ENCODE measurements around the gene GLI1. TPM values are rescaled to one million over a fixed set of nuclear protein-coding genes. Genes with fewer than 3 reads are reported as not detected.

GLI1 gene
- total RNA-seq, 1 donor from 2014 or later: 5.2 TPM

- peak overlapping the region; percentile 17 to 77 (median 70) for H3K9ac ChIP-seq (ENCODE audit: low read depth in 1 of 3, low read length in 3 of 3)
- H3K4me1 ChIP-seq (ENCODE audit: control insufficient read depth in 3 of 3, insufficient read depth in 3 of 3, low read length in 3 of 3): peaks cover 25 to 50% (median 41%) of the 10 kb centered on the region in 3 donors
- no peaks in the 10 kb centered on the region for H3K9me3 ChIP-seq (ENCODE audit: control insufficient read depth in 3 of 3, low read length in 3 of 3)
- peak overlapping the region; percentile 90 for H3K27ac ChIP-seq (ENCODE audit: low read depth, low read length)
- H3K27me3 ChIP-seq (ENCODE audit: control insufficient read depth in 3 of 3, insufficient read depth in 3 of 3, low read length in 3 of 3): no peaks in the 10 kb centered on the region
- no peaks in the 10 kb centered on the region for H3K36me3 ChIP-seq (ENCODE audit: control insufficient read depth in 3 of 3, insufficient read depth in 3 of 3, low read length in 3 of 3)
- H3K4me3 ChIP-seq (ENCODE audit: low read length in 3 of 3): peak overlapping the region; percentile 54 to 69 (median 55)
Measured at GRCh38 chr12:57452181-57452936, 7.2 kb upstream of the GLI1 start.

GRCh38 chr12:57452937-57453509, 6.6 kb upstream of the GLI1 start:
- no peaks in the 10 kb centered on the region for H3K27me3 ChIP-seq (ENCODE audit: control insufficient read depth in 3 of 3, insufficient read depth in 3 of 3, low read length in 3 of 3)
- no peaks in the 10 kb centered on the region for H3K9me3 ChIP-seq (ENCODE audit: control insufficient read depth in 3 of 3, low read length in 3 of 3)
- H3K9ac ChIP-seq (ENCODE audit: low read depth in 1 of 3, low read length in 3 of 3): peak overlapping the region in 2 of 3 donors; percentile 70 to 77
- H3K36me3 ChIP-seq (ENCODE audit: control insufficient read depth in 3 of 3, insufficient read depth in 3 of 3, low read length in 3 of 3): no peaks in the 10 kb centered on the region
- peak overlapping the region in 2 of 3 donors; percentile 49 to 69 for H3K4me3 ChIP-seq (ENCODE audit: low read length in 3 of 3)
- peak overlapping the region; percentile 90 for H3K27ac ChIP-seq (ENCODE audit: low read depth, low read length)
- peaks cover 25 to 50% (median 41%) of the 10 kb centered on the region in 3 donors for H3K4me1 ChIP-seq (ENCODE audit: control insufficient read depth in 3 of 3, insufficient read depth in 3 of 3, low read length in 3 of 3)

- Histone ChIP-seq H3K27ac (ENCODE audit: low read depth, low read length) (peak overlapping the region; percentile 81), H3K36me3 (ENCODE audit: control insufficient read depth in 3 of 3, insufficient read depth in 3 of 3, low read length in 3 of 3) (no peaks in the 10 kb centered on the region), H3K27me3 (ENCODE audit: control insufficient read depth in 3 of 3, insufficient read depth in 3 of 3, low read length in 3 of 3) (no peaks in the 10 kb centered on the region), H3K4me3 (ENCODE audit: low read length in 3 of 3) (no peak overlapping the region), H3K9me3 (ENCODE audit: control insufficient read depth in 3 of 3, low read length in 3 of 3) (no peaks in the 10 kb centered on the region), H3K4me1 (ENCODE audit: control insufficient read depth in 3 of 3, insufficient read depth in 3 of 3, low read length in 3 of 3) (peaks cover 34 to 59% (median 48%) of the 10 kb centered on the region in 3 donors), H3K9ac (ENCODE audit: low read depth in 1 of 3, low read length in 3 of 3) (no peak overlapping the region)
Measured at GRCh38 chr12:57454213-57454565, 5.4 kb upstream of the GLI1 start.

DNA sequence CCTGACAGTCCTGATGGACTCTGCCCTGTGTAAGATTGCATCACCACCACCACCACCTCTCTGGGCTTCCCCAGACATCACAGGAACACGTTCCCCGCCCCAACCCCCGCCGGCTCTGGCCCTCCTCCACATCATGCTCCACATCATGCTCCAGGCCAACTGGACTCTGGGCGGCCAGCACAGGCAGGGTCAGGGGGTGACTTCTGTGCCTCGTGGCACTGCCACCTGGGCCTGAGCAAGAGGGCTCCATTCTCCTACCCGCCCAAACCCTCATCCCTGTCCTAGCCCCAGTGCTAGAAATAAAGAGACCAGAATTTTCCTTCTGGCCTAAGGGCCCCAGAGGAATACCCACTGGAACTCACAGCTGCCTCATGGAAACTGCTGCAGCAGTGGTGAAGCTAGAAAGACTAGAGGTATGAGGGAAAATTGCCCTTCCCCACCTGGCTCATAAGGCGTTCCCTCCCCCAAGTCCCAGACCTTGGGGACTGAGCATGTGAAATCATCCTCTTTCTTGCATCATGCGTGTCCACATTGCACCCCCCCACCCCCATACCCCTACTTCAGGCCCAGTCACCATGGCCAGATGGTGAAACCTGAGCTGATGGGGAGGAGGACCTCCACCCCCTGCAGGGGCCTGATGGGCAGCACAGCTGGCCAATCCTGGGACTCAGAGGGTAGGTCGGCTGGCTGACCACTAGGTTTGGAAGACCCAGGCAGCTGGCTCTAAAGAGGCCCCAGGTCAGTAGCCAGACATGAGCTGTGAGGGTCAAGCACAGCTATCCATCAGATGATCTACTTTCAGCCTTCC, 4.8 kb upstream of the GLI1 start, which contains the start of gene INHBE:
Gene INHBE (plus strand): TSS at position 742 of the 808 bp plus-strand sequence. CDS start 230 bp downstream, outside the sequence.
- H3K36me3 ChIP-seq (ENCODE audit: control insufficient read depth in 3 of 3, insufficient read depth in 3 of 3, low read length in 3 of 3): no peaks in the 10 kb centered on the region
- H3K27ac ChIP-seq (ENCODE audit: low read depth, low read length): peak within 1 kb of the TSS; percentile 81
- no peaks in the 10 kb centered on the region for H3K27me3 ChIP-seq (ENCODE audit: control insufficient read depth in 3 of 3, insufficient read depth in 3 of 3, low read length in 3 of 3)
- H3K4me1 ChIP-seq (ENCODE audit: control insufficient read depth in 3 of 3, insufficient read depth in 3 of 3, low read length in 3 of 3): peaks cover 36 to 62% (median 50%) of the 10 kb centered on the region in 3 donors
- no peaks in the 10 kb centered on the region for H3K9me3 ChIP-seq (ENCODE audit: control insufficient read depth in 3 of 3, low read length in 3 of 3)
- H3K9ac ChIP-seq (ENCODE audit: low read depth in 1 of 3, low read length in 3 of 3): peak within 1 kb of the TSS; percentile 21 to 86 (median 46)
- H3K4me3 ChIP-seq (ENCODE audit: low read length in 3 of 3): peak within 1 kb of the TSS; percentile 23 to 77 (median 53)

DNA sequence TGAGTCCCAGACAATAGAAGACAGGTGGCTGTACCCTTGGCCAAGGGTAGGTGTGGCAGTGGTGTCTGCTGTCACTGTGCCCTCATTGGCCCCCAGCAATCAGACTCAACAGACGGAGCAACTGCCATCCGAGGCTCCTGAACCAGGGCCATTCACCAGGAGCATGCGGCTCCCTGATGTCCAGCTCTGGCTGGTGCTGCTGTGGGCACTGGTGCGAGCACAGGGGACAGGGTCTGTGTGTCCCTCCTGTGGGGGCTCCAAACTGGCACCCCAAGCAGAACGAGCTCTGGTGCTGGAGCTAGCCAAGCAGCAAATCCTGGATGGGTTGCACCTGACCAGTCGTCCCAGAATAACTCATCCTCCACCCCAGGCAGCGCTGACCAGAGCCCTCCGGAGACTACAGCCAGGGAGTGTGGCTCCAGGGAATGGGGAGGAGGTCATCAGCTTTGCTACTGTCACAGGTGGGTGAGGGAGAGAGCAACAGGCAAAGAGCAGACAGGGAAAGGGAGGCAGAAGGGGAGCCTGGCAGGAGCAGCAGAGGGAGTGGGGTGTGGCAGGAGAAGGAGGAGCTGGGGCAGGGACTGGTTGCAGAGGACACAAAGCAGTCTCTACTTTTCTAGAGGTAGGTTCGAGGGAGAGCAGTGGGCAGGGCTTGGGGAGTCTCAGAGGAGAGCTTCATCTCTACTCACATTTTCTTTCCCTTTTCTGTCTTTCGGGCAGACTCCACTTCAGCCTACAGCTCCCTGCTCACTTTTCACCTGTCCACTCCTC, 4.0 kb upstream of the GLI1 start:
- Histone ChIP-seq H3K27ac (ENCODE audit: low read depth, low read length) (peak overlapping the region; percentile 81), H3K36me3 (ENCODE audit: control insufficient read depth in 3 of 3, insufficient read depth in 3 of 3, low read length in 3 of 3) (no peaks in the 10 kb centered on the region), H3K27me3 (ENCODE audit: control insufficient read depth in 3 of 3, insufficient read depth in 3 of 3, low read length in 3 of 3) (peaks cover 0 to 5% (median under 1%) of the 10 kb centered on the region in 3 donors), H3K9me3 (ENCODE audit: control insufficient read depth in 3 of 3, low read length in 3 of 3) (no peaks in the 10 kb centered on the region), H3K4me1 (ENCODE audit: control insufficient read depth in 3 of 3, insufficient read depth in 3 of 3, low read length in 3 of 3) (peaks cover 40 to 67% (median 54%) of the 10 kb centered on the region in 3 donors), H3K4me3 (ENCODE audit: low read length in 3 of 3) (peak overlapping the region; percentile 23 to 77 (median 53)), H3K9ac (ENCODE audit: low read depth in 1 of 3, low read length in 3 of 3) (peak overlapping the region; percentile 21 to 86 (median 46))

DNA sequence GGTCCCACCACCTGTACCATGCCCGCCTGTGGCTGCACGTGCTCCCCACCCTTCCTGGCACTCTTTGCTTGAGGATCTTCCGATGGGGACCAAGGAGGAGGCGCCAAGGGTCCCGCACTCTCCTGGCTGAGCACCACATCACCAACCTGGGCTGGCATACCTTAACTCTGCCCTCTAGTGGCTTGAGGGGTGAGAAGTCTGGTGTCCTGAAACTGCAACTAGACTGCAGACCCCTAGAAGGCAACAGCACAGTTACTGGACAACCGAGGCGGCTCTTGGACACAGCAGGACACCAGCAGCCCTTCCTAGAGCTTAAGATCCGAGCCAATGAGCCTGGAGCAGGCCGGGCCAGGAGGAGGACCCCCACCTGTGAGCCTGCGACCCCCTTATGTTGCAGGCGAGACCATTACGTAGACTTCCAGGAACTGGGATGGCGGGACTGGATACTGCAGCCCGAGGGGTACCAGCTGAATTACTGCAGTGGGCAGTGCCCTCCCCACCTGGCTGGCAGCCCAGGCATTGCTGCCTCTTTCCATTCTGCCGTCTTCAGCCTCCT, 3.4 kb upstream of the GLI1 start:
- Histone ChIP-seq H3K4me1 (ENCODE audit: control insufficient read depth in 3 of 3, insufficient read depth in 3 of 3, low read length in 3 of 3) (peaks cover 46 to 71% (median 58%) of the 10 kb centered on the region in 3 donors), H3K27ac (ENCODE audit: low read depth, low read length) (peak overlapping the region; percentile 81), H3K27me3 (ENCODE audit: control insufficient read depth in 3 of 3, insufficient read depth in 3 of 3, low read length in 3 of 3) (peaks cover 5 to 11% (median 6%) of the 10 kb centered on the region in 3 donors), H3K36me3 (ENCODE audit: control insufficient read depth in 3 of 3, insufficient read depth in 3 of 3, low read length in 3 of 3) (no peaks in the 10 kb centered on the region), H3K4me3 (ENCODE audit: low read length in 3 of 3) (peak overlapping the region in 2 of 3 donors; percentile 53 to 77), H3K9ac (ENCODE audit: low read depth in 1 of 3, low read length in 3 of 3) (peak overlapping the region; percentile 21 to 86 (median 46)), H3K9me3 (ENCODE audit: control insufficient read depth in 3 of 3, low read length in 3 of 3) (no peaks in the 10 kb centered on the region)

DNA sequence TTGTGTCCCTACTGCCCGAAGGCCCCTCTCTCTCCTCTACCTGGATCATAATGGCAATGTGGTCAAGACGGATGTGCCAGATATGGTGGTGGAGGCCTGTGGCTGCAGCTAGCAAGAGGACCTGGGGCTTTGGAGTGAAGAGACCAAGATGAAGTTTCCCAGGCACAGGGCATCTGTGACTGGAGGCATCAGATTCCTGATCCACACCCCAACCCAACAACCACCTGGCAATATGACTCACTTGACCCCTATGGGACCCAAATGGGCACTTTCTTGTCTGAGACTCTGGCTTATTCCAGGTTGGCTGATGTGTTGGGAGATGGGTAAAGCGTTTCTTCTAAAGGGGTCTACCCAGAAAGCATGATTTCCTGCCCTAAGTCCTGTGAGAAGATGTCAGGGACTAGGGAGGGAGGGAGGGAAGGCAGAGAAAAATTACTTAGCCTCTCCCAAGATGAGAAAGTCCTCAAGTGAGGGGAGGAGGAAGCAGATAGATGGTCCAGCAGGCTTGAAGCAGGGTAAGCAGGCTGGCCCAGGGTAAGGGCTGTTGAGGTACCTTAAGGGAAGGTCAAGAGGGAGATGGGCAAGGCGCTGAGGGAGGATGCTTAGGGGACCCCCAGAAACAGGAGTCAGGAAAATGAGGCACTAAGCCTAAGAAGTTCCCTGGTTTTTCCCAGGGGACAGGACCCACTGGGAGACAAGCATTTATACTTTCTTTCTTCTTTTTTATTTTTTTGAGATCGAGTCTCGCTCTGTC, 2.7 kb upstream of the GLI1 start:
- H3K27ac ChIP-seq (ENCODE audit: low read depth, low read length): no peak overlapping the region
- peak overlapping the region in 2 of 3 donors; percentile 53 to 77 for H3K4me3 ChIP-seq (ENCODE audit: low read length in 3 of 3)
- no peaks in the 10 kb centered on the region for H3K9me3 ChIP-seq (ENCODE audit: control insufficient read depth in 3 of 3, low read length in 3 of 3)
- peaks cover 51 to 69% (median 59%) of the 10 kb centered on the region in 3 donors for H3K4me1 ChIP-seq (ENCODE audit: control insufficient read depth in 3 of 3, insufficient read depth in 3 of 3, low read length in 3 of 3)
- no peaks in the 10 kb centered on the region for H3K36me3 ChIP-seq (ENCODE audit: control insufficient read depth in 3 of 3, insufficient read depth in 3 of 3, low read length in 3 of 3)
- peak overlapping the region in 1 of 3 donors; percentile 86 for H3K9ac ChIP-seq (ENCODE audit: low read depth in 1 of 3, low read length in 3 of 3)
- H3K27me3 ChIP-seq (ENCODE audit: control insufficient read depth in 3 of 3, insufficient read depth in 3 of 3, low read length in 3 of 3): peaks cover 6 to 13% (median 6%) of the 10 kb centered on the region in 3 donors

DNA sequence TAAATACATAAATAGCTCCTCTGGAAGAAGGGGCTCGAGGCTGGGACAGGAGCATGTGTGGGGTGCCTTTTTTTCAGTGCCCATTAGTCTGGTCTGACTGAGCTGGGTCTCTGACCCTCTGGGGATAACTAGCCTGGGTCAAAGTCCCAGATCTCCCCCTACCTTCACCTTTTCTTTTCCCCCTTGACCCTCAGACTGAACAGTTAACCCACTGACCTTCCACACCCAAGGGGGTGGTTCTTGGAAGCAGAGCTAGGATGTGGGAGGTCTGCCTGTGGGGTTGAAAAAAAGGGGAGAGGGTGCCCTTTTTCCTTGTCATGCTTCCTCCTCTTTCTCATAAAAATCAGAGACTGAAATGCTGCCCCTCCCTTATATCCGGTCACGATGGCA, 925 bp upstream of the GLI1 start:
- Histone ChIP-seq H3K36me3 (ENCODE audit: control insufficient read depth in 3 of 3, insufficient read depth in 3 of 3, low read length in 3 of 3) (no peaks in the 10 kb centered on the region), H3K9ac (ENCODE audit: low read depth in 1 of 3, low read length in 3 of 3) (peak overlapping the region; percentile 75 to 84 (median 79)), H3K4me3 (ENCODE audit: low read length in 3 of 3) (peak overlapping the region; percentile 91 to 92 (median 92)), H3K9me3 (ENCODE audit: control insufficient read depth in 3 of 3, low read length in 3 of 3) (no peaks in the 10 kb centered on the region), H3K4me1 (ENCODE audit: control insufficient read depth in 3 of 3, insufficient read depth in 3 of 3, low read length in 3 of 3) (peaks cover 45 to 63% (median 55%) of the 10 kb centered on the region in 3 donors), H3K27ac (ENCODE audit: low read depth, low read length) (peak overlapping the region; percentile 34), H3K27me3 (ENCODE audit: control insufficient read depth in 3 of 3, insufficient read depth in 3 of 3, low read length in 3 of 3) (peaks cover 6 to 16% (median 6%) of the 10 kb centered on the region in 3 donors)

Data from skeletal muscle tissue (tissue), 4 donors.